ENCODE results near the gene ZBTB18. TPM values are rescaled to one million over a fixed set of nuclear protein-coding genes. Genes with fewer than 3 reads are reported as not detected.
A peak's percentile ranks its signal among the peaks of the same experiment; 100 is the strongest.

Gene ZBTB18
- total RNA-seq, 1 experiment from 2014 or later: 12.1 TPM

GRCh38 chr1:244080343-244080929 lies 29.4 kb downstream of the ZBTB18 start:
- WGBS (ENCODE audit: extremely low coverage, insufficient read length, low lambda C conversion rate): no CpG with 5 or more reads among the region's 12 CpGs
- H3K4me1 Mint-ChIP-seq: peaks cover 20 to 23% of the 10 kb centered on the region in 2 experiments

More at GRCh38 chr1:244080343-244080929, 29.4 kb downstream of the ZBTB18 start:
- Histone ChIP-seq H3K9ac (ENCODE audit: extremely low read depth, insufficient read length, low read length) (no peak overlapping the region), H3K79me1 (ENCODE audit: insufficient read depth, low read depth, low read length, poor library complexity, severe bottlenecking) (no peaks in the 10 kb centered on the region), H3K4me2 (ENCODE audit: insufficient read depth, insufficient read length, low read length) (no peak overlapping the region), H4K91ac (ENCODE audit: insufficient read length, low read depth, low read length) (no peak overlapping the region), H4K8ac (replicated peaks; ENCODE audit: insufficient read length, low read depth, low read length) (no peak overlapping the region), H3K23me2 (ENCODE audit: insufficient read length, low read depth, low read length, poor library complexity, severe bottlenecking) (no peaks in the 10 kb centered on the region), H3K27me3 (ENCODE audit: insufficient read depth, low read length) (peaks cover 2% of the 10 kb centered on the region; the same call in 1 of the 2 replicates), H3K23ac (ENCODE audit: insufficient read length, low read depth, low read length) (no peak overlapping the region), H3K4ac (ENCODE audit: low read depth, low read length) (no peak overlapping the region), H2BK120ac (ENCODE audit: low read depth, low read length, poor library complexity, severe bottlenecking) (no peak overlapping the region), H3K4me1 (ENCODE audit: insufficient read depth, low read length) (no peaks in the 10 kb centered on the region; the same call in 1 of the 2 replicates), H3K79me2 (ENCODE audit: insufficient read depth, low read length) (no peaks in the 10 kb centered on the region), H2AK5ac (ENCODE audit: insufficient read length, low read length) (no peak overlapping the region), H3K56ac (ENCODE audit: insufficient read length, low read depth, low read length) (no peak overlapping the region), H2BK15ac (ENCODE audit: low read depth, low read length) (no peak overlapping the region), H2BK20ac (ENCODE audit: low read depth, low read length, poor library complexity, severe bottlenecking) (no peak overlapping the region), H4K5ac (ENCODE audit: insufficient read length, low read depth, low read length) (no peak overlapping the region), H3K14ac (ENCODE audit: insufficient read depth, low read length) (no peak overlapping the region), H3K18ac (ENCODE audit: insufficient read length, low read depth, low read length) (no peak overlapping the region), H4K20me1 (ENCODE audit: control insufficient read depth, insufficient read depth, insufficient read length) (no peaks in the 10 kb centered on the region), H2AFZ (ENCODE audit: low read length) (no peak overlapping the region), H3T11ph (ENCODE audit: low read length) (no peak overlapping the region), H2BK12ac (ENCODE audit: insufficient read length, low read depth, low read length) (no peak overlapping the region), H3K27ac (ENCODE audit: insufficient read length, low read depth, low read length) (no peak overlapping the region), H2BK5ac (ENCODE audit: insufficient read length, low read length) (no peak overlapping the region), H3K9me3 (ENCODE audit: control insufficient read depth, low read depth, low read length) (no peaks in the 10 kb centered on the region)
- Mint-ChIP-seq H3K4me3 (no peak overlapping the region), H3K36me3 (ENCODE audit: insufficient read depth in 1 of 3, low read depth in 3 of 3) (no peaks in the 10 kb centered on the region), H3K27ac (no peak overlapping the region), H3K9me3 (no peaks in the 10 kb centered on the region; a peak in 2 of 5 replicates), H3K27me3 (ENCODE audit: low read depth) (peaks cover 18% of the 10 kb centered on the region)
- peak; percentile 23 for DNase-seq
- TF ChIP-seq, protein P1, sequence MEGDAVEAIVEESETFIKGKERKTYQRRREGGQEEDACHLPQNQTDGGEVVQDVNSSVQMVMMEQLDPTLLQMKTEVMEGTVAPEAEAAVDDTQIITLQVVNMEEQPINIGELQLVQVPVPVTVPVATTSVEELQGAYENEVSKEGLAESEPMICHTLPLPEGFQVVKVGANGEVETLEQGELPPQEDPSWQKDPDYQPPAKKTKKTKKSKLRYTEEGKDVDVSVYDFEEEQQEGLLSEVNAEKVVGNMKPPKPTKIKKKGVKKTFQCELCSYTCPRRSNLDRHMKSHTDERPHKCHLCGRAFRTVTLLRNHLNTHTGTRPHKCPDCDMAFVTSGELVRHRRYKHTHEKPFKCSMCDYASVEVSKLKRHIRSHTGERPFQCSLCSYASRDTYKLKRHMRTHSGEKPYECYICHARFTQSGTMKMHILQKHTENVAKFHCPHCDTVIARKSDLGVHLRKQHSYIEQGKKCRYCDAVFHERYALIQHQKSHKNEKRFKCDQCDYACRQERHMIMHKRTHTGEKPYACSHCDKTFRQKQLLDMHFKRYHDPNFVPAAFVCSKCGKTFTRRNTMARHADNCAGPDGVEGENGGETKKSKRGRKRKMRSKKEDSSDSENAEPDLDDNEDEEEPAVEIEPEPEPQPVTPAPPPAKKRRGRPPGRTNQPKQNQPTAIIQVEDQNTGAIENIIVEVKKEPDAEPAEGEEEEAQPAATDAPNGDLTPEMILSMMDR (conservative IDR thresholded peaks at IDR 0.05): no peak

Measured in H9 (cell line).